AG09319 (cell line): ENCODE measurements around the gene PIK3R3.

ENCODE experiments used
- DNase-seq: peaks from one replicate; pipeline ENCODE4 v3.0.0-alpha.2; 2010; ENCODE audit warnings: low read depth; ENCODE audit errors: extremely low read depth
- CTCF ChIP-seq: IDR thresholded peaks from 2 replicates; pipeline ENCODE4 v1.5.1; 2011; ENCODE audit warnings: low read depth, mild to moderate bottlenecking, inconsistent platforms, low read length, moderate library complexity

PIK3R3 gene

DNA sequence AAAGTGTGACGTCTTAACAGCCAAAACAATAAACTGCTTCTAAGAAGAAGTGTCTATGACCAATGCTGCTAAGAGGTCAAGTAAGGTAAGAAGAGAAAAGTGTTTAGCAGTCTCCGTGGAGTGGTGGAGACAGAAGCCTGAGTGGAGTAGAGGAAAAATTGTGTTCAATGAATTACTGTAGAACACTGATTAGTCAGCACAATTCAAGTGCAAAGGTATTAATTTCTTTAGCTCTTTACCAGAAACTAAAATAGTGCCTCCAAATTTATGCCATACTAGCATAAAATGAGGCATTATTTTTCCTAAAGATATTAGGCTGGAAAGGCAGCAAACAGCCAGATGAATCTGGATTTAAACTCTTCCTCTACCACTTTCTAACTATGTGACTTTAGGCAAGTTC is 56.1 kb downstream of the PIK3R3 start:
- TF ChIP-seq CTCF: no peak
- DNase-seq: no peak

DNA sequence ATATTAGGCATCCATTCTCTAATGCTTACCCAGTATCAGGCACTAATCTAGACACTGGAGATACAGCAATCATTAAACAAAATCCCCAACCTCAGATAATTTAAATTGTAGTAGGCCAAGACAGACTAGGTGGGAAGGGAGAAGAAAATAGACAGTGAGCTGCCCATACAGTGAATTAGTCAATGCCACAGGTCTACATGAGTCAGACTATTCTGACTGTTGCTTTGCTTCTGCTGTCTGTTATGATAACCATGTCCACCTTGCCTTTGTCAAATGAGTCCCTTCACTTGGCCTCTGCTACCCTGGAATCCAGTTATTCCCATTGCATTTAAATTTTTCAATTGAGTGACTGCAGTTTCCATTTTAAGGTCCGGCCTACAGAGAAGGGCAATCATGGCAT is 59.5 kb downstream of the PIK3R3 start:
- no peak for TF ChIP-seq CTCF
- no peak for DNase-seq

DNA sequence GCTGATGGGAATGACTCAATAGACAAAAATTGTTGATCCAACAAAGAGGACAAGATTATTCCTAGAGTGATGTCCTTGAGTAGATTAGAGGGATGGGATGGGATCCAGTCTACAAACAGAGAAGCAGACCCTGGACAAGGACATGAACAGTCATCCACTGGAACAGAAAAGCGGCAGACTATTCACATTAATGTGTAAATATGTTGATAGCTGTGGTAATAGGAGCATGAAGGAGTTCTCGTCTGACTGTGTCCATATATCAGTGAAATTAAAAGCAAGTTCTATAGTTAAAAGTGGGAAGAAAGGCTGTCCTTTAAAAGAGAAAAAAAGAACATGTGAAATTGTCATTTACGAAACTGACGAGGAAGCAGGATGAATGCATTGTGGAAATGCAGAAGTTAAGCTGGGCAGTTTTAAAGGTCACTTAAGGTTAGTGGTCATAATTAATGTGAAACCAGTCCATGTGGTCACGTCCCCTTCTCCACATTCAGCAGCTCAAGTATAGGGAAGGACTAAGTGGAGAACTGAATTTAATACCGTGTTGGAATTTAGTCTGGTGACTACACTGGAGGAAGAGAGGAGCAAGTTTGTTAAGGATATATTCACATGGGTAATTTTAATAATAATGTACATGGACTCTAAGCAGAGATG is 62.1 kb downstream of the PIK3R3 start:
- TF ChIP-seq CTCF: no peak
- DNase-seq: no peak

GRCh38 chr1:46068525-46068924 is 63.9 kb downstream of the PIK3R3 start:
- no peak for DNase-seq

DNA sequence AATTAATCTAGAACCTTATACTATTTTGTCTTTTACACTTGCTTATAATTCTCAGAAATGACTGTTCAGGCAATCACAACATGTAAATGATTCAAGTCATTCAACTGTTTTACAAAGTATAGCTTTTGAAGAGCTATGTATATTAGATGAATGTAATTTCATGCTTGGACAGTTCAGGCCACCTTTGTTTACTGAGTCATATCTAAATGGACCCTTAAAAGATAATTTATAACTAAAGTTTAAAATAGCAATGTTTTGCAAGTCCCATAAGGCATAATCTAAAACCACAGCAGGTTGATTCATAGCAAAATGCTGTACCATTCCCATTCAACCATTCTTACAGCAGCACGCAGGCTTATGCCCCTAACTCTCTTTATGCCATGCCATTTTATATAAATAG is 64.8 kb downstream of the PIK3R3 start:
- no peak for DNase-seq
- no peak for TF ChIP-seq CTCF

More at GRCh38 chr1:46068525-46068924, 63.9 kb downstream of the PIK3R3 start:
- TF ChIP-seq CTCF: no peak

DNA sequence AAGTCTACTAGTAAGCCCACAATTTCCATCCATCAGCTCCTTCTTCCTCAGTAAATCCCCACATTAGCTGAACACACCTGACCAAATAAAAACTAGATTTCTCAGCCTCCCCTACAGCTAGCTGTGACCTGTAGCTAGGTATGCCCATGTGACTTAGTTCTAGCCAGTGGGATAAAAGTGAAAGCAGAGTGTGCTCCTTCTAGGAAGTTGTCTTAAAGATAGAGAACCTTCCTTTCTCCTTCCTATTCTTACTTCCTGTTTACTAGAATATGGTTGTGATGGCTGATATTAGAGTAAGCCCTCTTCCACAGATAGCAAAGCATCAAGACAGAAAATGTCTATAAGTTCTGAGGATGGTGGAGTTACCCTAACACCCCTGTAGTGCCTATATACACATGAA is 67.0 kb downstream of the PIK3R3 start:
- DNase-seq: no peak
- TF ChIP-seq CTCF: no peak

- DNase-seq: no peak
- TF ChIP-seq CTCF: no peak
These were observed 67.7 kb downstream of the PIK3R3 start for GRCh38 chr1:46064708-46065107.
